ENCODE data around the gene CHEK2. TPM values are rescaled to one million over a fixed set of nuclear protein-coding genes. Genes with fewer than 3 reads are reported as not detected.
"Not testable (repeated sequence)": the region's sequence is repeated elsewhere in the genome, so short reads cannot be mapped to it uniquely, and the experiment has no call there.

The CHEK2 gene
- total RNA-seq, 1 experiment from 2014 or later: 21.3 TPM

GRCh38 chr22:28742562-28742962, 942 bp upstream of the CHEK2 start:
- no peak for DNase-seq (ENCODE audit: low spot score)

DNA sequence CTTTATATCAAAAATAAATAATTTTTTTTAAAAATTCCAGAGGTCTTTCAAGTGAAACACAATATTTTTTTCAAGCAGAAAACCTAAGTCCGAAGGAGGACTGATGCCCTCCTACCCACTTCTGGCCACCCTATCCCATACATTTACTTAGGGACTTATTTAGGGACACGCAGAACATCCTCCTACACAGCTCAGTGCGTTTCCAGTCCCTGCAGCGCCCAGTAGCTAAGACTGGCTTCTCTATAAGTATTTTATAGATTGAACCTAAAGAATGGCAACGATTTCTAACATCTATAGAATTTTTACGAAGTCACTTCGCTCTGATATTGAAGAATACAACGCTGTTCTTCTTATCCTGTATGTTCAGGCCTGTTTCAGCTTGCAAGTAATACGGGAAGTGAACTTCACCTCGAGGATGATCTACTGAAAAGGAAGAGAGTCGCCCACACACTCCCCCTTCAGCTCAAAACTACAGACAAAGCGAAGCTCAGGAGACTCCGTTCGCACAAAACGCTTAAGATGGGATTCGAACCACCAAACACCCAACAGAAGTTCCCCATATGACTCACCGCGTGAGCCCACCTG, 328 bp downstream of the CHEK2 start:
- no peak for DNase-seq (ENCODE audit: low spot score)

GRCh38 chr22:28738876-28739275, 2.7 kb downstream of the CHEK2 start:
- DNase-seq (ENCODE audit: low spot score): not testable (repeated sequence)

DNA sequence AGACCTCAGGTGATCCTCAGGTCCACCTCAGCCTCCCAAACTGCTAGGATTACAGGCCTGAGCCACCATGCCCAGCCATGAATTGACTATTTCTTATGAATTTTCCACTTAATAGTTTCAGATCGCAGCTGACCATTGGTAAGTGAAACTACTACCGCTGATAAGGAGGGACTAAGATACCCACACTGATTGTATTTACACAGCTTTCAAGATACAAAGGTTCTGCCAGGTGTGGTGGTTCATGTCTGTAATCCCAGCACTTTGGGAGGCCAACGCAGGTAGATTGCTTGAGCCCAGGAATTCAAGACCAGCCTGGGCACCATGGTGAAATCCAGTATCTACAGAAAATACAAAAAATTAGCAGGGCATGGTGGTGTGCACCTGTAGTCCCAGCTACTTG, 3.9 kb downstream of the CHEK2 start:
- no peak for DNase-seq (ENCODE audit: low spot score)

DNA sequence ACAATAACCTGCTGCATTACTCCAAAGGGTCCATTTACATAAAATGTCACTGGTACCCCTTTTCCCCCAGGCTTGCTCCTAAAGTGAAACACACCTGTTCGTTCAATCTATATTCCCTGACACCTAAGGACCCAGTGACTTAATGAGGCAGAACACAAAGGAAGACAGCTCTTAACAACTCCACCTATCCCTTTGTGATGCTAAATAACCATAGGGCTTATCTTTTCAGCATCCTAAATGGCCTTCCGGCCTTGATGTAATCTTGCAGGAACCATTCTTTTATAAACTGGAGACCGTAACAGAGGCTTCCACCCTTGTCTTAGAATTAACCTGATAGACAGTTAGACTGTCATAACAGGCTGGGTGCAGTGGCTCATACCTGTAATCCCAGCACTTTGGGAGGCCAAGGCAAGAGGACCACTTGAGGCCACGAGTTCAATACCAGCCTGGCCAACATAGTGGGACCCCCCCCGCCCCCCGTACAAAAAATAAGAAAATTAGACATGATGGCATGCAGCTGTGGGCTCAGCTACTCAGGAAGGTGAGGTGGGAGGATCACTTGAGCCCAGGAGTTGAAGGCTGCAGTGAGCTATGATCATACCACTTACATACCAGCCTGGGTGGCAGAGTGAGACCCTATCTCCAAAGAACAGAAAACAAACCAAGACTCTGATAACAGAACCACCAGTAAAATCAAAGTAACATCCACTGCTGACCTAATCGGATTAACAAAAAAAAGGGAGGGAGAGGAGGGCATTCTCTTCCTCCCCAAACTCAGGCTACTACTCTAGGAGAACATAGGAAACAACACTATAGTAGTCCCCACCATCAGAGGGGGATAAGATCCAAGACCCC, 5.1 kb downstream of the CHEK2 start:
- no peak for DNase-seq (ENCODE audit: low spot score)

DNA sequence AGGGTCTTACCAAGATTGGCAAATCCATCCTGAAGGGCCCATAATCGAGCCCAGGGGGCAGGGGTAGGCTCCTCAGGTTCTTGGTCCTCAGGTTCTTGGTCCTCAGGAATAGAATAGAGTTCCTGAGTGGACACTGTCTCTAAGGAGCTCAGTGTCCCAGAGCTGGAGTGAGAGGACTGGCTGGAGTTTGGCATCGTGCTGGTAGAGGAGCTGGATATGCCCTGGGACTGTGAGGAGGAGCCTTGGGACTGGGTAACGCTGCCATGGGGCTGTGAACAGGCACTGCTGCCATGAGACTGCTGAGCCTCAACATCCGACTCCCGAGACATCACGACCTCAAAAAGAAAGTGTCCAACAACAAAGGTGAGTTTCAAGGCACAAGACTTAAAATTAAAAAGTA, 7.2 kb downstream of the CHEK2 start:
- DNase-seq (ENCODE audit: low spot score): no peak

GRCh38 chr22:28730179-28730578, 11.4 kb downstream of the CHEK2 start:
- no peak for DNase-seq (ENCODE audit: low spot score)

DNA sequence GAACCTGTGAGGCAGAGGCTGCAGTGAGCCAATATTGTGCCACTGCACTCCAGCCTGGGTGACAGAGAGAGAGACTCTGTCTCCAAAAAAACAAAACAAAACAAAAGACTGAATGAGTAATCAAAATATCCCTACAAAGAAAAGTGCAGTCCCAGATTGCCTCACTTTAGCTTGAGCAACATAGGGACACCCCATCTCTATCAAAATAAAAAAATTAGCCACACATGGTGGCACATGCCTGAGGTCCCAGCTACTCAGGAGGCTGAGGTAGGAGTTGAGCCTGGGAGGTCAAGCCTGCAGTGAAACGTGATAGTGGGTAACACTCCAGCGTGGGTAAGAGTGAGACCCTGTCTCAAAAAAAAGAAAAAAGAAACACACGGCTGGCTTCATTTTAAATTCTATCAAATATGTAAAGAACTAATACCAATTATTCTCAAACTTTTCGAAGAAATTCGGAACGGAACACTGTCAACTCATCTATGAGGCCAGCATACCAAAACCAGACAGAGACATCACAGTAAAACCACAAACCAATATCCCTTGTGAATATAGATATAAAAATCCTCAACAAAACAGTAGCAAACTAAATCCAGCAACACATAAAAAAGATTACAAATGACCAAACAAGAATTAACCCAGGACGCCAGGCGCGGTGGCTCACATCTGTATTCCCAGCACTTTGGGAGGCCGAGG, 12.9 kb downstream of the CHEK2 start:
- no peak for DNase-seq (ENCODE audit: low spot score)

GRCh38 chr22:28728002-28728401, 13.6 kb downstream of the CHEK2 start:
- no peak for DNase-seq (ENCODE audit: low spot score)

DNA sequence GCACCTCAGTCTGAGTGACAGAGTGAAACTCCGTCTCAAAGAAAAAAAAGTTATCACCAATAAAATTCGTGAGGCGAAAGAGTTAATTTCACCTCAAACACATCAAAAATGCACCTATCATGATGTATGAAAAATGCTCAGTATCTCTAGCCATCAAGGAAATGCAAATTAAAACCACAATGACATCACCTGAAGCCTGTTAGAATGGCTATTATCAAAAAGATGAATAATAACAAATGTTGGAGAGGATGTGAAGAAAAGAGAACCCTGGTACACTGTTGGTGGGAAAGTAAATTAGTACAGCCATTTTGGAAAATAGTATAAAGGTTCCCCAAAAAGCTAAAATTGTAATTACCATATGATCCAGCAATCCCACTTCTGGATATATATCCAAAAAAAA, 23.6 kb downstream of the CHEK2 start:
- DNase-seq (ENCODE audit: low spot score): no peak

GRCh38 chr22:28716686-28717085, 24.9 kb downstream of the CHEK2 start:
- no peak for DNase-seq (ENCODE audit: low spot score)

DNA sequence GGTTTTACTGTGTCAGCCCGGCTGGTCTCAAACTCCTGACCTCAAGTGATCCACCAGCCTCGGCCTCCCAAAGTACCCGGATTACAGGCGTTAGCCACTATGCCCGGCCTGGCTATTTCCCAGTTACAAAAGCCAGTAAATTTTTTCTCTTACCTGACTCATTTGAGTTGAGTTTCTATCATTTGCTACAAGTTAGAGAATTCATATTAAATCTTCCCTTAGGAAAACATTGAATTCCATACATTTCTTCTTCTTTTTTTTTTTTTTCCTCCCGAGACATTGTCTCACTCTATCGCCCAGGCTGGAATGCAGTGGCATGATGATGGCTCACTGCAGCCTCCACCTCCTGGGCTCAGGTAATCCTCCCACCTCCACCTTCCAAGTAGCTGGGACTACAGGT, 26.0 kb downstream of the CHEK2 start:
- no peak for DNase-seq (ENCODE audit: low spot score)

DNA sequence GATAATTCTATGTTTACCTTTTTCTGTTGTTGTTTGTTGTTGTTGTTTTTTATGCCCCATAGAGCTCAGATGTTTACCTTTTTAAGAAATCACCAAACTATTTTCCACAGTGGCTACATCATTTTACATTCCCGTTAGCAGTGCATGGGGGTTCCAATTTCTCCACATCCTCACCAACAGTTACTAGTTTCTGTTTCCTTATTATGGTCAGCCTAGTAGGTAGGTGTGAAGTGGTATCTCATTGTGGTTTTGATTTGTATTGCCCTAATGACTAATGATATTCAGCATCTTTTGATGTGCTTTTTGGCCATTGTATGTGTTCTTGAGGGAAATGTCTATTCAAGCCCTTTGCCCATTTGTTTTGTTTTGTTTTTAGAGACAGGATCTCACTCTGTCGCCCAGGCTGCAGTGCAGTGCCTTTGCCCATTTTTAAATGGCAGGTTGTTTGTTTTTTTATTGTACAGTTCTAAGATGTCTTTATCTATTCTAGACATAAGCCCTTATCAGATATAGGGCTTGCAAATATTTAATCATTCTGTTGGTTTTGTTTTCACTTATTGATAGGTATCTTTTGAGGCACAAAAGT, 27.5 kb downstream of the CHEK2 start:
- no peak for DNase-seq (ENCODE audit: low spot score)

DNA sequence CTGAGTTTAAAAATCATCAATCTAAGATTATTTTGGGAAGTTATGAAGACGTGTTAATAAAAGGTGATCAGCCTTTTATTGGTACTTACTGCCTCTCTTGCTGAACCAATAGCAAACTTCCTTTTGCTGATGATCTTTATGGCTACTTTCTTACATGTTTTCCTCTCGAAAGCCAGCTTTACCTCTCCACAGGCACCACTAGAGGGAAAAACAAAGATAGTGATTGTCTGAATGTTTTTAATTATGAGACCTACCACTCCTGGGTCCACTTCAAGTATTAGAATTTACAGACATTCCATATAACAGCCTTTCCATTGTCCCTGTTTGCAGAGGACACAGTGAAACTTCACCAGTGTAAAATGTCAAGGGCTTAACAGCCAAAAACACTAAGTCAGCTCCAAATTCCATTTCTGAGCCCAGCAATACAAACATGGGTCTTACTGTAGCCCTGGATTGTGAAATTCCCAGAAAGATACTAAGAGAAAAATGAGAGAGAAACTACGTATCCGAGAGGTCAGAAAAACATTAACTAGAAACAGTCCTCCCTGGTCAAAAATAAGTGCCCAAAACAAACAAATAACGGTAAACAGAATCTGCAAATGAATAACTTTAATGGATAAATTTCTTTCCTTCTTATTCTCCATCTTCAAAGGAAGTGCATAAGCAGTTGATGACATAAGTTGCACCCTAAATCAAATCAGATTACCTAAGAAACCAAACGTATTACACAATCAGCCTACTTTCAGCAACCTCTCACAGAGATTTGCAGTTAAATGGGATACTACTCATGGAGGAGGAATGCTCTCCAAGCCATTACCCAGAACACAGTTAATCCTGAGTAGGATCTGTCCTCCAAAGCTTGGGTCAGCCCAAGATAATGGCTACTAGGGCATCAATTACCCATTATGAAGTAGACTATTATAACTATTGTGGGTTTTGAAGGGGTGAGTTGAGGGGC, 29.5 kb downstream of the CHEK2 start:
- peak; percentile 11 for DNase-seq (ENCODE audit: low spot score)

DNA sequence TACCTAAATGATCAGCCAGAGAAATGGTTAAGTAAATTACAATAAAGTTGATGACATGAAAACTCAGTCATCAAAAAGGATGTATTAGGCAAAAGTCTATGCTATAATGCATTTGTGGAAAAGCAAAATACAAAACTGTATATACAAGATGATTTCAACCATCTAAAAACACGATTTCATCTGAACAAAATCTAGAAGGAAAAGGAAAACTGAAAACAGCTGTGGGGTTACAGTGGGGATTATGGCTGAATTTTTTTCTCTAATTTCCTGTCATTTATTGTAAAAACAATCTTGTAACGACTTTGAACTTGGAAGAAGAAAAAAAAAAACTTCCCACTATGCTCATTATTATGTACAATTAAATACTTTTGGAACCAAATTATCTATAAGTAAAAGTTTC, 30.3 kb downstream of the CHEK2 start:
- DNase-seq (ENCODE audit: low spot score): no peak

DNA sequence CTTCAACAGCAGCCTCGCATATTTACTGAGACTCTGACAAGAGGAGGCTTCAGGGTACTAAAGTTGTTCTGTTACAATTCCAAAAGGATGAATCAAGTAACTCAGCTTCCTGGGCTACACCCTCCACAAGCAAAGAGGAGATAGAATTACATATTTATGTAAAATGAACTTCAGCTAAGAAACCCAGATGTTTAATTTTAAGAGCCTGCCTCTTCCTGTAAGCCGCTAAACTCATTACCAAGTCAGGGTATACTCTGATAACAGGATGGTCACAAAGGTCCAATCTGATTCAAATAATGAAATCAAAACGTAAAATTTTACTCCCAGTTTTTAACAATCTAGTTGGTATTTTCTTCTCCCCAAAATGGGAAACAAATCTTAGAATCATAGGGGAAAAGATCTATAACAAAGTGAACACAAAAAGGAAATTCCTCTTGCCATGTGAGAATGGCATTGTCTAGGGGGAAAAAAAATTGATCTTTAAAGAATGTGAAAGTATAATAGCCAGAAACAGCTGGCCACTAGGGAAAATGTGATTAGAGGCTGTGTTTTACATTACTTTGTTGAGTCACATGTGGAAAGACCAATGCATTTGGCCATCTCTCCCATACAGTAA, 30.9 kb downstream of the CHEK2 start:
- no peak for DNase-seq (ENCODE audit: low spot score)

- DNase-seq (ENCODE audit: low spot score): no peak
Observed at GRCh38 chr22:28710107-28710506, 31.5 kb downstream of the CHEK2 start.

DNA sequence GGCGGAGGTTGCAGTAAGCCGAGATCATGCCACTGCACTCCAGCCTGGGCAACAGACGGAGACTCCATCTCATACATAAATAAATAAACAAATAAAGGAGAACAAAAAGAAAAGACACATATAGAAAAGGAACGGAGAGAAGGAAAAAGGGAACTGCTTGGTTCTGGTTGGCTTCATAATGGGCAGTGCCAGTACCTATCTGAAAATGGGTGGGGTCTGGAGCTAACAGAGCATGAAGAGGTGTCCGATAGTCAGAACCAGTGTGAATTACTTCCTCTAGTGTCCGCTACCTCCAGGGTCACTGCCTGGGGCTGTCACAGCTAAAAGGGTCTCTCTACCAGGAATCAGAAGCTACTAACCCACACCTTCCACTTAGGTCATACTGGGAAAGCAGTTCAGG, 34.8 kb downstream of the CHEK2 start:
- no peak for DNase-seq (ENCODE audit: low spot score)

GRCh38 chr22:28703436-28703835, 38.2 kb downstream of the CHEK2 start:
- DNase-seq (ENCODE audit: low spot score): no peak

DNA sequence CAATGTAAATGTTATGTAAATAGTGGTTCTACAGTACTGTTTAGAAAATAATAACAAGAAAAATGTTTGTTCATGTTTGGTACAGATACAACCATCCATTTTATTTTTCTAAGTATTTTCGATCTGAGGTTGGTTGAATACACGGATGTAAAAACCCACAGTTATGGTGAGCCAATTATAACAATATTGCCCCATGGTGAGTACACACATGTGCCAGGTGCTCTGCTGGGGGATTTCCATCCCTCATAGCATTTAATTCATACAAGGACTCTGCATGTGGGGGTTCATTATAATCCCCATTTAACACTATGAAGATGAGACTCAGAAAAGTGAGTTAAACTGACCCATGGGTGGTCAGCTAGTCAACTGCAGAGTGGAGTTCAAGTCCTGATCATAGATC, 38.7 kb downstream of the CHEK2 start:
- no peak for DNase-seq (ENCODE audit: low spot score)
